Ishikawa (cell line): ENCODE data around the gene CDC42EP3.

Experiments used
- CEBPB ChIP-seq: IDR thresholded peaks from 2 replicates; pipeline ENCODE4 v1.6.1; 2012
- EGR1 ChIP-seq: IDR thresholded peaks from 2 replicates; pipeline ENCODE4 v1.6.1; 2012
- EP300 ChIP-seq: IDR thresholded peaks from 2 replicates; pipeline ENCODE4 v1.6.1; 2012; ENCODE audit warnings: borderline replicate concordance
- FOXM1 ChIP-seq: IDR thresholded peaks from 2 replicates; pipeline ENCODE4 v1.6.1; 2012; ENCODE audit warnings: low read depth, borderline replicate concordance
- NFIC ChIP-seq: IDR thresholded peaks from 2 replicates; pipeline ENCODE4 v1.6.1; 2012
- RAD21 ChIP-seq: IDR thresholded peaks from 2 replicates; pipeline ENCODE4 v1.6.1; 2012; ENCODE audit warnings: low read depth
- TAF1 ChIP-seq: IDR thresholded peaks from 2 replicates; pipeline ENCODE4 v1.6.1; 2012; ENCODE audit warnings: low read depth, mild to moderate bottlenecking
- TCF12 ChIP-seq: IDR thresholded peaks from 2 replicates; pipeline ENCODE4 v1.6.1; 2012; ENCODE audit warnings: low read depth
- TEAD4 ChIP-seq: IDR thresholded peaks from 2 replicates; pipeline ENCODE4 v1.6.1; 2012
- YY1 ChIP-seq: IDR thresholded peaks from 2 replicates; pipeline ENCODE4 v1.6.1; 2012; ENCODE audit warnings: low read depth
- ZBTB7A ChIP-seq: IDR thresholded peaks from 2 replicates; pipeline ENCODE4 v1.6.1; 2012; ENCODE audit warnings: low read depth
- TF ChIP-seq, protein P1 (sequence below): IDR thresholded peaks from 2 replicates; pipeline ENCODE4 v1.6.1; 2012; ENCODE audit warnings: low read depth, mild to moderate bottlenecking
- TF ChIP-seq, protein P2 (sequence below): IDR thresholded peaks from 2 replicates; pipeline ENCODE4 v1.6.1; 2012
- TF ChIP-seq, protein P3 (sequence below): IDR thresholded peaks from 2 replicates; pipeline ENCODE4 v1.6.1; 2012

DNA sequence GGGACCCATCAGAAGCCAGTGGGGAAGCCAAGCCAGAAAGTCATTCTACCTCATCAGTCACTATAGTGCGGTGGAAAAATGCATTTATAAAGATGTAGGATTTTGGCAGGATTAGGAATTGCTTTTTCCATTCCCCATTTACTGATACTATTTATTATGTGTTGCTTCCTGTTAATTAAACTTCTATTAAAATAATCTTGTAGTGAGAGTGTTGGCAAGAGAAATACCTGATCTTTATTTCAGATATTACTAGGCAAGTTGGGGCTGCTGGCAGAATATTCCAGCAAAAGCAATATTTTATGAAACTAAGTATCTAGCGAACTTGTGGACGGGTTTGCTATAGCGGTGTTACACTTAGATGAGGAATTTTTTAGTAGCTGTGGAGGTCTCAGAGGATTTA is 23.9 kb upstream of the CDC42EP3 start:
- TF ChIP-seq TAF1 (no peak), EP300 (no peak), TEAD4 (no peak), CEBPB (no peak), EGR1 (no peak), RAD21 (no peak), YY1 (no peak), FOXM1 (no peak), ZBTB7A (no peak), NFIC (no peak), TCF12 (no peak)
- TF ChIP-seq, protein P1, sequence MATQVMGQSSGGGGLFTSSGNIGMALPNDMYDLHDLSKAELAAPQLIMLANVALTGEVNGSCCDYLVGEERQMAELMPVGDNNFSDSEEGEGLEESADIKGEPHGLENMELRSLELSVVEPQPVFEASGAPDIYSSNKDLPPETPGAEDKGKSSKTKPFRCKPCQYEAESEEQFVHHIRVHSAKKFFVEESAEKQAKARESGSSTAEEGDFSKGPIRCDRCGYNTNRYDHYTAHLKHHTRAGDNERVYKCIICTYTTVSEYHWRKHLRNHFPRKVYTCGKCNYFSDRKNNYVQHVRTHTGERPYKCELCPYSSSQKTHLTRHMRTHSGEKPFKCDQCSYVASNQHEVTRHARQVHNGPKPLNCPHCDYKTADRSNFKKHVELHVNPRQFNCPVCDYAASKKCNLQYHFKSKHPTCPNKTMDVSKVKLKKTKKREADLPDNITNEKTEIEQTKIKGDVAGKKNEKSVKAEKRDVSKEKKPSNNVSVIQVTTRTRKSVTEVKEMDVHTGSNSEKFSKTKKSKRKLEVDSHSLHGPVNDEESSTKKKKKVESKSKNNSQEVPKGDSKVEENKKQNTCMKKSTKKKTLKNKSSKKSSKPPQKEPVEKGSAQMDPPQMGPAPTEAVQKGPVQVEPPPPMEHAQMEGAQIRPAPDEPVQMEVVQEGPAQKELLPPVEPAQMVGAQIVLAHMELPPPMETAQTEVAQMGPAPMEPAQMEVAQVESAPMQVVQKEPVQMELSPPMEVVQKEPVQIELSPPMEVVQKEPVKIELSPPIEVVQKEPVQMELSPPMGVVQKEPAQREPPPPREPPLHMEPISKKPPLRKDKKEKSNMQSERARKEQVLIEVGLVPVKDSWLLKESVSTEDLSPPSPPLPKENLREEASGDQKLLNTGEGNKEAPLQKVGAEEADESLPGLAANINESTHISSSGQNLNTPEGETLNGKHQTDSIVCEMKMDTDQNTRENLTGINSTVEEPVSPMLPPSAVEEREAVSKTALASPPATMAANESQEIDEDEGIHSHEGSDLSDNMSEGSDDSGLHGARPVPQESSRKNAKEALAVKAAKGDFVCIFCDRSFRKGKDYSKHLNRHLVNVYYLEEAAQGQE = no peak
- TF ChIP-seq, protein P2, sequence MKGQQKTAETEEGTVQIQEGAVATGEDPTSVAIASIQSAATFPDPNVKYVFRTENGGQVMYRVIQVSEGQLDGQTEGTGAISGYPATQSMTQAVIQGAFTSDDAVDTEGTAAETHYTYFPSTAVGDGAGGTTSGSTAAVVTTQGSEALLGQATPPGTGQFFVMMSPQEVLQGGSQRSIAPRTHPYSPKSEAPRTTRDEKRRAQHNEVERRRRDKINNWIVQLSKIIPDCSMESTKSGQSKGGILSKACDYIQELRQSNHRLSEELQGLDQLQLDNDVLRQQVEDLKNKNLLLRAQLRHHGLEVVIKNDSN = no peak
- TF ChIP-seq, protein P3, sequence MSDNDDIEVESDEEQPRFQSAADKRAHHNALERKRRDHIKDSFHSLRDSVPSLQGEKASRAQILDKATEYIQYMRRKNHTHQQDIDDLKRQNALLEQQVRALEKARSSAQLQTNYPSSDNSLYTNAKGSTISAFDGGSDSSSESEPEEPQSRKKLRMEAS = no peak
